ENCODE measurements around the gene SNED1.

GRCh38 chr2:240994171-240994896 is 4.1 kb upstream of the SNED1 start:
- TF ChIP-seq, protein P1, sequence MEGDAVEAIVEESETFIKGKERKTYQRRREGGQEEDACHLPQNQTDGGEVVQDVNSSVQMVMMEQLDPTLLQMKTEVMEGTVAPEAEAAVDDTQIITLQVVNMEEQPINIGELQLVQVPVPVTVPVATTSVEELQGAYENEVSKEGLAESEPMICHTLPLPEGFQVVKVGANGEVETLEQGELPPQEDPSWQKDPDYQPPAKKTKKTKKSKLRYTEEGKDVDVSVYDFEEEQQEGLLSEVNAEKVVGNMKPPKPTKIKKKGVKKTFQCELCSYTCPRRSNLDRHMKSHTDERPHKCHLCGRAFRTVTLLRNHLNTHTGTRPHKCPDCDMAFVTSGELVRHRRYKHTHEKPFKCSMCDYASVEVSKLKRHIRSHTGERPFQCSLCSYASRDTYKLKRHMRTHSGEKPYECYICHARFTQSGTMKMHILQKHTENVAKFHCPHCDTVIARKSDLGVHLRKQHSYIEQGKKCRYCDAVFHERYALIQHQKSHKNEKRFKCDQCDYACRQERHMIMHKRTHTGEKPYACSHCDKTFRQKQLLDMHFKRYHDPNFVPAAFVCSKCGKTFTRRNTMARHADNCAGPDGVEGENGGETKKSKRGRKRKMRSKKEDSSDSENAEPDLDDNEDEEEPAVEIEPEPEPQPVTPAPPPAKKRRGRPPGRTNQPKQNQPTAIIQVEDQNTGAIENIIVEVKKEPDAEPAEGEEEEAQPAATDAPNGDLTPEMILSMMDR (IDR thresholded peaks at IDR 0.05), result no peak
- no peak for TF ChIP-seq POLR2AphosphoS5 (IDR thresholded peaks at IDR 0.05)
- no peak for TF ChIP-seq EP300 (IDR thresholded peaks at IDR 0.05)

Measured in sigmoid colon (tissue), 4 donors.